Limb (tissue), 2 donors: ENCODE data around the gene MTAP.
A peak's percentile ranks its signal among the peaks of the same experiment; 100 is the strongest.
"Not testable (repeated sequence)": the region's sequence is repeated elsewhere in the genome, so short reads cannot be mapped to it uniquely, and the experiment has no call there.

Source experiments
- DNase-seq, 2 donors: peaks; one replicate each; pipeline ENCODE4 v3.0.0-alpha.2; 2016; ENCODE audit errors: extremely low spot score in 2 of 2

Gene MTAP

DNA sequence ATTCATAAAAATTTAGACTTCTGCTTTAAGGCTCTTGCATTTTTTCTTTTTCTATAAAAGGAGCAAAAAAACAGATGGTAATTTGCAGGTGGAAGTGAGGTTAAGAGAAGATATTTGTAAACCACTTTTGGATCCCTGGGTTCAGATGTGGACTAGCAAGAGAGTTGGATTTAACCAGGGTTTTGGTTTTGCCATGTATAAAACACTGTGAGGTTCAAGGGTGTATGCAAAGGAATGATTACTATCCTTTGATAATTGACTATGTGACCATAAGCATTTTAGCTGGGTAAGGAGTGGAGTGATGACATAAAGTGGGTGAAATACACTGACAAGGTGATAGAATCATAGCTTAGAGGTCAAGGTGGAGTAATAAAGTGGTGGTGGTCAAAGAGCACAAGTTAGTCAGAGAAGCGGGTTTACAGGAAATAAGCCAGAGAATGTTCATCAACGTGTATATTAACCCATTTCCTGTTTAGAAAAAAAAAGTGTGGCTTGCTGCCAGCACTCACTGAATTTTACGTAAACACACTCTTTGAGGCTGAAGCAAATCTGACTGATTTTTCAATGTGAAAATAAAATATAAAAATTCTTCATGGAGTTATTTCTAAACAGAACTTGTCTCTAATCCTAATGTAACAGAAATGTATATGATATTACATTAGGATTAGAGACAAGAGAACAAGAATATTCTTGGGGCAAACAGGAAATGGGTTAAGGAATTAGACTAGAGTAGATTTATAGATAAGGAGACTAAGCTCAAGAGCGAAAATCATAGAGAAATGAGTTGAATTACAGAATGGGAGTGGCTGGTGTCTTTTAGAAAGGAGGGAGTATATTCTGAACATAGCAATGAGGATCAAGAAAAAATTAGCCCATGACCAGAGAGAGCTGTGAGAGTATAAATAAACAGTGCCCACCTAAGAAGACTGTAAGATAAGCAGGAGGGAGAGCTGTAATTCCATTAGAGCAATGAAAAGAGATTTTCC is 117.2 kb downstream of the MTAP start:
- peak in 1 of 2 donors; percentile 9 for DNase-seq

- no peak for DNase-seq
These were observed 121.3 kb downstream of the MTAP start for GRCh38 chr9:21923694-21924093.

GRCh38 chr9:21927752-21928151 is 125.3 kb downstream of the MTAP start:
- no peak for DNase-seq

DNA sequence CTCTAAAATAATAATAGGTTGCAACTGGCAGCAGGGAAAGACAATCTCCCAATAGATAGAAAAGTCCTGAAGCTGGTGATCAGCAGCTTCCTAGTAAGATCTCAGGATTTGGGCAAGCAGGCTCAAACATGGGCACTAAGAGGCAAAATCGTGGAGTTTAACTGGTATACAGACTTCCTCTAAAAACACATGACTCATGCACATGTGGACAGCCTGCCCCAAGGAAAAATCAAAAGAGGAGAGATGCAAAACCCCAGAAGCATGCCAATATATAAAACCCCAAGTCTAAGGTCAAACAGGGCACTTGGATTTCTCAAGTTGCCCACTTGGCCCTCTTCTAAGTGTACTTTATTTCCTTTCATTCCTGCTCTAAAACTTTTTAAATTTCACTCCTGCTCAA is 129.0 kb downstream of the MTAP start:
- no peak for DNase-seq

DNA sequence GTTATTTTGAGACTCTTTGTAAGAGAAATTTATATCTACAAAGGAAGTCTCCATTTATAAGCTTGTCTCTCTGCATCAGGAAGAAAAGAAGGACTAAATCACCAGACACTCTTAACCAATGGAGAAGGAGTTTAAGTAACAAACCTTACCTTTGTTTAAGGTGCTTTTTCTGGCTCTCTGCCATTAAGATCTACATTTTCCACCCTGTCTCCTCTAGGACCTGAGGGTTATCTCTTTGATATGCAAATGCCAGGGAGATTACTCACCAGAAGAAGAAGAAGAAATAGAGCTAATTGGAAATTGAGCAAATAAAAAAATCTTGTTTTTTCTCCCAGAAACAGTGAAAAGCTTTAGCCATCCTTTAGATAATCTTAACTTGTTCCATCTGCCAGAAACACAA is 130.8 kb downstream of the MTAP start:
- DNase-seq = no peak

- DNase-seq = no peak
These were observed 131.4 kb downstream of the MTAP start for GRCh38 chr9:21933865-21934264.

DNA sequence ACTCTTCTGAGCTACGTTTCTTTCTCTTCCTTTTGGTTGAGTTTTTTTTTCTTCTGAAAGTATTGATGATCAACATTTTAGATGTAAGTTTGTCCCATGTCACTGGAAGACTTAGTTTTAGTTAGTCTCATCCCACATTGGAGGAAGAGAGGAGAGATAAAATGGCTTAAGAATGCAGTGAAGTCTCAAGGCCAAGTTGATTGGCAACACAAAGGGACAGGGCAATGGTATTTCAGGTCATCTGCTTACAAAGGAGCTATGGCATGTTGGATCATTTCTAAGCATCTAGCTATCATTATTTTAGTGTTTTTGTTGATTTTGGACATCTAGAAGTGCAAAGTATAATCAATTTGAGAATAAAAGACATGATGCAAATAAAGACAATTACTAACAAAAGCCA is 133.2 kb downstream of the MTAP start:
- DNase-seq = no peak

- no peak for DNase-seq
These were observed 133.7 kb downstream of the MTAP start for GRCh38 chr9:21936161-21936560.

GRCh38 chr9:21941337-21941995 is 139.0 kb downstream of the MTAP start:
- DNase-seq = no peak

DNA sequence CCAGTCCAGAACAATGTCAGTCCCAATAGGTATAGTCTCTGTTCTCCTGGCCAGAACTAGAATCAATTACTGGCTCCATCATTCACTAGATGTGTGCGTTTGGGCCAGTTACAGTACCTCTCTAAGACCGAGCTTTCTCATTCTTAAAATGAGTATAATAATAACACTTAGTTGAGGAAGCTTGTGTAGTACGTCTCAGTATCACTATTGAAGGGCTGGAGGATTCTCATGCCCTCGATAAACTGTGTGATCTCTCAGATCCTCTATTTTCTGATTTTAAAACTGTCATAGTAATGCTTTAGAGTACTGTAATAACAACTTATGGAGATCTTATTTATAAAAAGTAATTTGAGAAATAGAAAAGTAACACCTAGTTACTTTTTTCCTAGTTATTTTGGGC is 141.0 kb downstream of the MTAP start:
- no peak for DNase-seq

GRCh38 chr9:21945606-21946005 is 143.2 kb downstream of the MTAP start:
- no peak for DNase-seq

GRCh38 chr9:21958833-21959232 is 156.4 kb downstream of the MTAP start:
- DNase-seq = no peak

DNA sequence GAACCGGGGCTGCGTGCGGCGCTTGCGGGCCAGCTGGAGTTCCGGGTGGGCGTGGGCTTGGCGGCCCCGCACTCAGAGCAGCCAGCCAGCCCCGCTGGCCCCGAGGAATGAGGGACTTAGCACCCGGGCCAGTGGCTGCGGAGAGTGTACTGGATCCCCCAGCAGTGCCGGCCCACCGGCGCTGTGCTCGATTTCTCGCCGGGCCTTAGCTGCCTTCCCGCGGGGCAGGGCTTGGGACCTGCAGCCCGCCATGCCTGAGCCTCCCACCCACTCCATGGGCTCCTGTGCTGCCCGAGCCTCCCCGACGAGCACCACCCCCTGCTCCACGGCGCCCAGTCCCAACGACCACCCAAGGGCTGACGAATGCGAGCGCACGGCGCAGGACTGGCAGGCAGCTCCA is 156.8 kb downstream of the MTAP start:
- not testable (repeated sequence) for DNase-seq

- DNase-seq = no peak
These were observed 159.1 kb downstream of the MTAP start for GRCh38 chr9:21961569-21961968.

DNA sequence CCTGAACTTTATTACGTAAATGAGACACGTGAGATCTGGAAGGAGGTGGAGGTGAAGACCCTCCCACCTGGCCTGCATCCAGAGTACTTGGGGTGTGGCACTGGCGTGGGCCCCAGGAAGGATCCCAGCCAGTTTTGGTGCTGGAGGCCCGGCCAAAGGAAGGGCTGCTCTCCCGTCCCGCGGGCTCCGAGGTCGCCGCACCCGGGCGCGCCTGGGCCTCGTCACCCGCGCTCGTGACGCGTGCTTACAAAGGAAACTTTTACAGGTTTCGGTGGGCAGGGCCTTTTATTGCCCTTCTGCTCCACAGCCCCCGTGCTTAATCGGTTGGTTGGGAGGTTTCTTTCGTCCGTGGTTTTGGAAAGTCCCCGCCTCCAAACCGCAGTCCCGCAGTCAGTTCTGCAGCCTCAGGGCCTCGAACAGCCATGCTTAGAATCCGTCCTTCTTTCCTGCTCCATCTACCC is 162.5 kb downstream of the MTAP start:
- peak in 1 of 2 donors; percentile 63 for DNase-seq

GRCh38 chr9:21965401-21965951 is 163.0 kb downstream of the MTAP start:
- DNase-seq = peak in 1 of 2 donors; percentile 64

DNA sequence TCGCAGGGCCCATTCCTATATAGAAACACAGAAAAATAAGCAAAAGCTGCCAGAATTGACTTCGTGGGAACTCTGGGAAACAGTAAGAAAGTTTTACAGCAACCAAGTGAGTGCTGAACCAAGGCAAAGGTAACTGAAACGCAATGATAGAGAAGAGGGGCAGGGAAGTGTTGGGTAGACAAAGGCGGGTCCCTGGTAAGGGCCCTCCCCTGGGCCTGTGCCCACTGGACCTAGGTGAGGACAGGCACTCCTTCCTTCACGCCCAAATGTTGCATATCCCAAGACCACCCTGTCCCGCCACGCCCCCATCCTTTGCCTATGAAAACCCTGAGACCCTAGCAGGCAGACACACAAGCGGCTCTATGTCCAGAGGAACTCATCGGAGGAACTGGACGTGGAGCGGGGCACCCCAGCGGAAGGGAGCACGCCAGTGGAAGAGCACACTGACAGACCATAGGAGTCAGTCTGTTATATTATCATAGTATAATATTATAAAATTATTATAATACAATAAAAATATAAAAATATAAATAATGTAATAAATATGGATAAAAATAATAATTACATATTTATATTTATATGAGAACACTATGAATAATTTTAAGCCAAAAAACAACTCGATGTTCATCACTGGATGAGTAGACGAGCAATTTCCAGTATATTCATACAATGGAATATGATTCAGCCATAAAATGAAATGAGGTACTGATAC is 163.9 kb downstream of the MTAP start:
- peak in 1 of 2 donors; percentile 38 for DNase-seq

GRCh38 chr9:21967169-21967568 is 164.7 kb downstream of the MTAP start:
- no peak for DNase-seq

- no peak for DNase-seq
These were observed 165.3 kb downstream of the MTAP start for GRCh38 chr9:21967702-21968101.

GRCh38 chr9:21968331-21969010 is 166.0 kb downstream of the MTAP start:
- DNase-seq = peak in 1 of 2 donors; percentile 63
